Vagina (tissue), 2 donors: Measurements from ENCODE around the gene NAV2.

ENCODE experiments used
- CTCF ChIP-seq, 3 experiments: fragments of 450-650 bp in 2 of 3; fragments of 200-600 bp in 1 of 3; sonication (generic) in 1 of 3; IDR thresholded peaks; one replicate each; pipeline ENCODE4 v1.5.1; 2017 to 2019; ENCODE audit warnings: antibody characterized with exemption in 3 of 3, mild to moderate bottlenecking in 2 of 3, moderate library complexity in 2 of 3
- POLR2A ChIP-seq, 2 donors: fragments of 450-650 bp; IDR thresholded peaks; one replicate each; pipeline ENCODE4 v1.6.1; 2017; ENCODE audit warnings: antibody characterized with exemption in 2 of 2, mild to moderate bottlenecking in 2 of 2, moderate library complexity in 2 of 2

- TF ChIP-seq CTCF (IDR thresholded peaks at IDR 0.05) (no peak), POLR2A (IDR thresholded peaks at IDR 0.05) (no peak)
Observed at GRCh38 chr11:20004866-20005265, 292.2 kb downstream of the NAV2 start.
